ENCODE data around the gene KLF7.
A peak's percentile ranks its signal among the peaks of the same experiment; 100 is the strongest.

KLF7 gene

GRCh38 chr2:207107131-207107530 is 58.6 kb downstream of the KLF7 start:
- DNase-seq (ENCODE audit: low spot score in 2 of 2), result no peak
- Histone ChIP-seq H3K4me3 (no peak overlapping the region), H3K9me3 (no peaks in the 10 kb centered on the region), H3K36me3 (replicated peaks) (peaks cover 40% of the 10 kb centered on the region), H3K4me1 (peaks cover 11% of the 10 kb centered on the region), H3K27me3 (ENCODE audit: low read depth) (no peaks in the 10 kb centered on the region)
- in situ Hi-C loops (cut with MboI; ENCODE audit: low sequenced_read_pairs), result no loop called here

- Histone ChIP-seq H3K27me3 (ENCODE audit: low read depth) (no peaks in the 10 kb centered on the region), H3K36me3 (replicated peaks) (peaks cover 25% of the 10 kb centered on the region), H3K9me3 (no peaks in the 10 kb centered on the region), H3K4me3 (no peak overlapping the region), H3K4me1 (peaks cover 2% of the 10 kb centered on the region)
- DNase-seq (ENCODE audit: low spot score in 2 of 2), result no peak
- in situ Hi-C loops (cut with MboI; ENCODE audit: low sequenced_read_pairs), result no loop called here
These were observed 62.6 kb downstream of the KLF7 start for GRCh38 chr2:207103132-207103531.

GRCh38 chr2:207101984-207102383 is 63.8 kb downstream of the KLF7 start:
- Histone ChIP-seq H3K9me3 (no peaks in the 10 kb centered on the region), H3K36me3 (replicated peaks) (peaks cover 14% of the 10 kb centered on the region), H3K4me1 (no peaks in the 10 kb centered on the region; the same call in 1 of the 2 replicates), H3K27me3 (ENCODE audit: low read depth) (no peaks in the 10 kb centered on the region), H3K4me3 (no peak overlapping the region)
- in situ Hi-C loops (cut with MboI; ENCODE audit: low sequenced_read_pairs), result no loop called here
- DNase-seq (ENCODE audit: low spot score in 2 of 2), result no peak

- in situ Hi-C loops (cut with MboI; ENCODE audit: low sequenced_read_pairs), result no loop called here
- Histone ChIP-seq H3K4me1 (peaks cover 23% of the 10 kb centered on the region), H3K4me3 (no peak overlapping the region), H3K36me3 (replicated peaks) (peaks cover 2% of the 10 kb centered on the region; the same call in 1 of the 2 replicates), H3K9me3 (no peaks in the 10 kb centered on the region), H3K27me3 (ENCODE audit: low read depth) (no peaks in the 10 kb centered on the region)
- no peak for DNase-seq (ENCODE audit: low spot score in 2 of 2)
These were observed 68.5 kb downstream of the KLF7 start for GRCh38 chr2:207097278-207097677.

- Histone ChIP-seq H3K27me3 (ENCODE audit: low read depth) (no peaks in the 10 kb centered on the region), H3K4me1 (peaks cover 26% of the 10 kb centered on the region), H3K4me3 (no peak overlapping the region), H3K9me3 (no peaks in the 10 kb centered on the region), H3K36me3 (replicated peaks) (peaks cover 2% of the 10 kb centered on the region; the same call in 1 of the 2 replicates)
- in situ Hi-C loops (cut with MboI; ENCODE audit: low sequenced_read_pairs), result no loop called here
- DNase-seq (ENCODE audit: low spot score in 2 of 2), result no peak
These were observed 69.8 kb downstream of the KLF7 start for GRCh38 chr2:207095963-207096362.

- Histone ChIP-seq H3K4me3 (no peak overlapping the region), H3K4me1 (peaks cover 26% of the 10 kb centered on the region), H3K27me3 (ENCODE audit: low read depth) (no peaks in the 10 kb centered on the region), H3K36me3 (replicated peaks) (no peaks in the 10 kb centered on the region; the same call in 1 of the 2 replicates), H3K9me3 (no peaks in the 10 kb centered on the region)
- DNase-seq (ENCODE audit: low spot score in 2 of 2), result peak in 1 of 2 experiments; percentile 81
- in situ Hi-C loops (cut with MboI; ENCODE audit: low sequenced_read_pairs), result no loop called here
These were observed 72.5 kb downstream of the KLF7 start for GRCh38 chr2:207093234-207093633.

- DNase-seq (ENCODE audit: low spot score in 2 of 2), result peak; percentile 55 to 98
- H3K36me3 ChIP-seq (replicated peaks), result no peaks in the 10 kb centered on the region; the same call in 1 of the 2 replicates
- H3K9me3 ChIP-seq, result no peaks in the 10 kb centered on the region
- in situ Hi-C loops (cut with MboI; ENCODE audit: low sequenced_read_pairs), result no loop called here
- no peaks in the 10 kb centered on the region for H3K27me3 ChIP-seq (ENCODE audit: low read depth)
- peaks cover 26% of the 10 kb centered on the region for H3K4me1 ChIP-seq
- no peak overlapping the region for H3K4me3 ChIP-seq
These were observed 72.9 kb downstream of the KLF7 start for GRCh38 chr2:207092818-207093217.

GRCh38 chr2:207091928-207092327 is 73.8 kb downstream of the KLF7 start:
- in situ Hi-C loops (cut with MboI; ENCODE audit: low sequenced_read_pairs), result no loop called here

GRCh38 chr2:207091176-207091575 is 74.6 kb downstream of the KLF7 start:
- DNase-seq (ENCODE audit: low spot score in 2 of 2), result no peak
- Histone ChIP-seq H3K27me3 (ENCODE audit: low read depth) (no peaks in the 10 kb centered on the region), H3K4me1 (peaks cover 26% of the 10 kb centered on the region), H3K36me3 (replicated peaks) (peaks cover 7% of the 10 kb centered on the region; the same call in 1 of the 2 replicates), H3K9me3 (no peaks in the 10 kb centered on the region), H3K4me3 (no peak overlapping the region)
- in situ Hi-C loops (cut with MboI; ENCODE audit: low sequenced_read_pairs), result no loop called here

More at GRCh38 chr2:207091928-207092327, 73.8 kb downstream of the KLF7 start:
- H3K4me3 ChIP-seq, result no peak overlapping the region
- no peaks in the 10 kb centered on the region for H3K9me3 ChIP-seq
- no peaks in the 10 kb centered on the region for H3K27me3 ChIP-seq (ENCODE audit: low read depth)
- H3K36me3 ChIP-seq (replicated peaks), result no peaks in the 10 kb centered on the region; the same call in 1 of the 2 replicates
- peaks cover 26% of the 10 kb centered on the region for H3K4me1 ChIP-seq
- DNase-seq (ENCODE audit: low spot score in 2 of 2), result no peak

GRCh38 chr2:207090389-207090788 is 75.4 kb downstream of the KLF7 start:
- in situ Hi-C loops (cut with MboI; ENCODE audit: low sequenced_read_pairs), result no loop called here
- Histone ChIP-seq H3K9me3 (no peaks in the 10 kb centered on the region), H3K36me3 (replicated peaks) (peaks cover 7% of the 10 kb centered on the region; the same call in 1 of the 2 replicates), H3K4me1 (peaks cover 26% of the 10 kb centered on the region), H3K4me3 (no peak overlapping the region), H3K27me3 (ENCODE audit: low read depth) (no peaks in the 10 kb centered on the region)
- DNase-seq (ENCODE audit: low spot score in 2 of 2), result no peak

GRCh38 chr2:207088839-207089238 is 76.9 kb downstream of the KLF7 start:
- peaks cover 7% of the 10 kb centered on the region; the same call in 1 of the 2 replicates for H3K36me3 ChIP-seq (replicated peaks)
- in situ Hi-C loops (cut with MboI; ENCODE audit: low sequenced_read_pairs), result no loop called here
- no peak overlapping the region for H3K4me3 ChIP-seq
- no peaks in the 10 kb centered on the region for H3K9me3 ChIP-seq
- peaks cover 17% of the 10 kb centered on the region for H3K4me1 ChIP-seq
- no peak for DNase-seq (ENCODE audit: low spot score in 2 of 2)
- no peaks in the 10 kb centered on the region for H3K27me3 ChIP-seq (ENCODE audit: low read depth)

- H3K4me1 ChIP-seq, result peaks cover 16% of the 10 kb centered on the region
- H3K27me3 ChIP-seq (ENCODE audit: low read depth), result no peaks in the 10 kb centered on the region
- no peak overlapping the region for H3K4me3 ChIP-seq
- H3K36me3 ChIP-seq (replicated peaks), result peaks cover 10% of the 10 kb centered on the region; the same call in 1 of the 2 replicates
- DNase-seq (ENCODE audit: low spot score in 2 of 2), result no peak
- no peaks in the 10 kb centered on the region for H3K9me3 ChIP-seq
- in situ Hi-C loops (cut with MboI; ENCODE audit: low sequenced_read_pairs), result no loop called here
These were observed 77.5 kb downstream of the KLF7 start for GRCh38 chr2:207088276-207088675.

- no peak for DNase-seq (ENCODE audit: low spot score in 2 of 2)
- Histone ChIP-seq H3K36me3 (replicated peaks) (peaks cover 10% of the 10 kb centered on the region; the same call in 1 of the 2 replicates), H3K9me3 (no peaks in the 10 kb centered on the region), H3K4me1 (peaks cover 15% of the 10 kb centered on the region), H3K4me3 (no peak overlapping the region), H3K27me3 (ENCODE audit: low read depth) (no peaks in the 10 kb centered on the region)
- in situ Hi-C loops (cut with MboI; ENCODE audit: low sequenced_read_pairs), result no loop called here
These were observed 78.5 kb downstream of the KLF7 start for GRCh38 chr2:207087046-207087902.

- in situ Hi-C loops (cut with MboI; ENCODE audit: low sequenced_read_pairs), result no loop called here
These were observed 79.6 kb downstream of the KLF7 start for GRCh38 chr2:207086136-207086535.

More at GRCh38 chr2:207086136-207086535, 79.6 kb downstream of the KLF7 start:
- no peak for DNase-seq (ENCODE audit: low spot score in 2 of 2)
- Histone ChIP-seq H3K4me3 (no peak overlapping the region), H3K4me1 (peaks cover 13% of the 10 kb centered on the region), H3K27me3 (ENCODE audit: low read depth) (no peaks in the 10 kb centered on the region), H3K9me3 (no peaks in the 10 kb centered on the region), H3K36me3 (replicated peaks) (peaks cover 16% of the 10 kb centered on the region)

Measured in HAP-1 (cell line).